ENCODE data around the gene CYP27A1.

CYP27A1 gene

GRCh38 chr2:218736531-218736930 lies 45.4 kb upstream of the CYP27A1 start:
- ATAC-seq (ENCODE audit: low read depth): no peak
- DNase-seq (ENCODE audit: low spot score): no peak
- Histone ChIP-seq H3K36me3 (ENCODE audit: low read depth) (peaks cover 44% of the 10 kb centered on the region), H3K4me1 (ENCODE audit: insufficient read depth, poor library complexity, severe bottlenecking) (peaks cover 17% of the 10 kb centered on the region), H3K4me3 (ENCODE audit: severe bottlenecking) (no peak overlapping the region), H3K9me3 (ENCODE audit: severe bottlenecking) (no peaks in the 10 kb centered on the region), H3K27ac (ENCODE audit: poor library complexity, severe bottlenecking) (no peak overlapping the region), H3K27me3 (ENCODE audit: insufficient read depth, poor library complexity, severe bottlenecking) (no peaks in the 10 kb centered on the region)
- no peak for TF ChIP-seq CTCF (IDR thresholded peaks at IDR 0.05; ENCODE audit: poor library complexity, severe bottlenecking)

- peaks cover 87% of the 10 kb centered on the region for H3K36me3 ChIP-seq (ENCODE audit: low read depth)
- H3K27ac ChIP-seq (ENCODE audit: poor library complexity, severe bottlenecking): no peak overlapping the region
- no peaks in the 10 kb centered on the region for H3K27me3 ChIP-seq (ENCODE audit: insufficient read depth, poor library complexity, severe bottlenecking)
- no peak for DNase-seq (ENCODE audit: low spot score)
- no peak for ATAC-seq (ENCODE audit: low read depth)
- TF ChIP-seq CTCF (IDR thresholded peaks at IDR 0.05; ENCODE audit: poor library complexity, severe bottlenecking): no peak
- H3K9me3 ChIP-seq (ENCODE audit: severe bottlenecking): no peaks in the 10 kb centered on the region
- no peak overlapping the region for H3K4me3 ChIP-seq (ENCODE audit: severe bottlenecking)
- no peaks in the 10 kb centered on the region for H3K4me1 ChIP-seq (ENCODE audit: insufficient read depth, poor library complexity, severe bottlenecking)
Measured at GRCh38 chr2:218743068-218743467, 38.9 kb upstream of the CYP27A1 start.

- DNase-seq (ENCODE audit: low spot score) (no peak), ATAC-seq (ENCODE audit: low read depth) (no peak)
- Histone ChIP-seq H3K27ac (ENCODE audit: poor library complexity, severe bottlenecking) (no peak overlapping the region), H3K36me3 (ENCODE audit: low read depth) (peaks cover 85% of the 10 kb centered on the region), H3K4me1 (ENCODE audit: insufficient read depth, poor library complexity, severe bottlenecking) (no peaks in the 10 kb centered on the region), H3K9me3 (ENCODE audit: severe bottlenecking) (no peaks in the 10 kb centered on the region), H3K4me3 (ENCODE audit: severe bottlenecking) (no peak overlapping the region), H3K27me3 (ENCODE audit: insufficient read depth, poor library complexity, severe bottlenecking) (no peaks in the 10 kb centered on the region)
- TF ChIP-seq CTCF (IDR thresholded peaks at IDR 0.05; ENCODE audit: poor library complexity, severe bottlenecking): no peak
Measured at GRCh38 chr2:218744615-218745014, 37.3 kb upstream of the CYP27A1 start.

- H3K4me1 ChIP-seq (ENCODE audit: insufficient read depth, poor library complexity, severe bottlenecking): no peaks in the 10 kb centered on the region
- H3K4me3 ChIP-seq (ENCODE audit: severe bottlenecking): no peak overlapping the region
- no peak for TF ChIP-seq CTCF (IDR thresholded peaks at IDR 0.05; ENCODE audit: poor library complexity, severe bottlenecking)
- no peaks in the 10 kb centered on the region for H3K27me3 ChIP-seq (ENCODE audit: insufficient read depth, poor library complexity, severe bottlenecking)
- H3K9me3 ChIP-seq (ENCODE audit: severe bottlenecking): no peaks in the 10 kb centered on the region
- H3K36me3 ChIP-seq (ENCODE audit: low read depth): peaks cover 86% of the 10 kb centered on the region
- no peak for ATAC-seq (ENCODE audit: low read depth)
- no peak overlapping the region for H3K27ac ChIP-seq (ENCODE audit: poor library complexity, severe bottlenecking)
- DNase-seq (ENCODE audit: low spot score): no peak
Measured at GRCh38 chr2:218745160-218745558, 36.8 kb upstream of the CYP27A1 start.

GRCh38 chr2:218745559-218746469 lies 36.1 kb upstream of the CYP27A1 start:
- ATAC-seq (ENCODE audit: low read depth): no peak
- Histone ChIP-seq H3K27me3 (ENCODE audit: insufficient read depth, poor library complexity, severe bottlenecking) (no peaks in the 10 kb centered on the region), H3K4me3 (ENCODE audit: severe bottlenecking) (no peak overlapping the region), H3K36me3 (ENCODE audit: low read depth) (peaks cover 86% of the 10 kb centered on the region), H3K4me1 (ENCODE audit: insufficient read depth, poor library complexity, severe bottlenecking) (no peaks in the 10 kb centered on the region), H3K9me3 (ENCODE audit: severe bottlenecking) (no peaks in the 10 kb centered on the region), H3K27ac (ENCODE audit: poor library complexity, severe bottlenecking) (no peak overlapping the region)
- DNase-seq (ENCODE audit: low spot score): no peak
- no peak for TF ChIP-seq CTCF (IDR thresholded peaks at IDR 0.05; ENCODE audit: poor library complexity, severe bottlenecking)
